ENCODE measurements around the gene UBE2K. TPM values are rescaled to one million over a fixed set of nuclear protein-coding genes. Genes with fewer than 3 reads are reported as not detected.

Gene UBE2K
- total and polyA plus RNA-seq, 2 donors (not counting 1 experiment from before 2014, with no cell fraction given): 19.3 to 51.0 TPM

DNA sequence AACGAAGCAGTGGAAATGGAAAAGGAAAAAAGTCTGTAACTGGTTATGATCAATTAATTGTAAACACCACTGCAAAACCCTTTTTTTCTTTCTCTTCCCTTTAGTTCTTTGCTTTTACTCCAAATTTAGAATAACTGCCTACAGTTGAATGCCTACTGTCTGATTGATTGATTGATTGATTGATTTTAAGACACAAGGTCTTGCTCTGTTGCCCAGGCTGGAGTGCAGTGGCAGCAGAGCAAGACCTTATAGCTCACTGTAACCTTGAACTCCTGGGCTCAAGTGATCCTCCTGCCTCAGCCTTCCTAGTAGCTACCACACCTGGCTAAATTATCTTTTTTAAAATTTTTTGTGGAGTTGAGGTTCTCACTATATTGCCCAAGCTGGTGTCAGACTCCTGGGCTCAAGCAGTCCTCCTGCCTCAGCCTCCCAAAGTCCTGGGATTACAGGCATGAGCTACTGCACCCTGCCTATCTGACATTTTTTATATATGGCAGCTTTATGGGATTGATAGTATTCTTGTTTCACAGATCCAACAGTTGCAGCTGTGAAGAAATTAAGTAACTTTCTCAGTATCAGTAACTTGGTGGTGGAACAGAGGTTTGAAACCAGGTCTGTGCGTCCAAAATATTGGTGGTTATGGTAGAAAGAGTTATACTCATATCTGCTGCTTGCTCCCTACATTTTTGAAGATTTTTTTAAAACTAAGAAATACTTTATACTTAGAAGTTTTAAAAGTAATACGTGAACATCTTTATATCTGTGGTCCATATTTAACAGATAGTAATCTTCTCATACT lies 12.4 kb downstream of the UBE2K start:
- Mint-ChIP-seq H3K4me3 (no peak overlapping the region), H3K4me1 (peaks cover 51% of the 10 kb centered on the region), H3K27ac (peak overlapping the region; percentile 6), H3K27me3 (no peaks in the 10 kb centered on the region), H3K9me3 (ENCODE audit: insufficient read depth) (no peaks in the 10 kb centered on the region)
- no peak for DNase-seq
- Histone ChIP-seq H3K4me2 (replicated peaks; ENCODE audit: low read depth, low read length, poor library complexity, severe bottlenecking) (no peak overlapping the region), H3K79me2 (ENCODE audit: control insufficient read depth, insufficient read depth, low read length) (peaks cover 90% of the 10 kb centered on the region), H3K36me3 (replicated peaks in 1 of 2; ENCODE audit: control extremely low read depth in 1 of 2, control insufficient read depth in 1 of 2, extremely low read depth in 1 of 2, insufficient read depth in 2 of 2, low read length in 1 of 2) (peaks cover 0 to 5% of the 10 kb centered on the region in 2 experiments), H3K4me3 (ENCODE audit: control extremely low read depth in 1 of 5, extremely low read depth in 1 of 5, insufficient read depth in 1 of 5, low read depth in 2 of 5, low read length in 4 of 5) (no peak overlapping the region), H3K9me3 (ENCODE audit: control extremely low read depth in 1 of 3, control insufficient read depth in 2 of 3, insufficient read depth in 1 of 3, low read length in 2 of 3) (peaks cover 0 to 4% (median 0%) of the 10 kb centered on the region in 3 donors), H3K9ac (ENCODE audit: low read length) (no peak overlapping the region), H3K4me1 (ENCODE audit: control insufficient read depth in 2 of 2, insufficient read depth in 2 of 2, low read length in 2 of 2) (peaks cover 21 to 34% of the 10 kb centered on the region in 2 donors), H3K27ac (ENCODE audit: low read length in 2 of 2) (peak overlapping the region in 1 of 2 donors; percentile 54), H2AFZ (ENCODE audit: insufficient read depth, low read depth, low read length, poor library complexity, severe bottlenecking) (no peak overlapping the region), H4K20me1 (ENCODE audit: control insufficient read depth, insufficient read depth, low read length, poor library complexity, severe bottlenecking) (peaks cover 28% of the 10 kb centered on the region), H3K27me3 (replicated peaks in 1 of 4; ENCODE audit: control extremely low read depth in 1 of 4, control insufficient read depth in 3 of 4, insufficient read depth in 4 of 4, low read length in 3 of 4) (no peaks in the 10 kb centered on the region)
- WGBS (ENCODE audit: insufficient coverage): no CpG with 5 or more reads among the region's 3 CpGs
- CTCF ChIA-PET: no interaction called here
- intact Hi-C loops (cut with micrococcal nuclease): no loop called here
- ATAC-seq (ENCODE audit: low read depth): no peak
- POLR2A ChIA-PET: no interaction called here
- TF ChIP-seq, protein P1, sequence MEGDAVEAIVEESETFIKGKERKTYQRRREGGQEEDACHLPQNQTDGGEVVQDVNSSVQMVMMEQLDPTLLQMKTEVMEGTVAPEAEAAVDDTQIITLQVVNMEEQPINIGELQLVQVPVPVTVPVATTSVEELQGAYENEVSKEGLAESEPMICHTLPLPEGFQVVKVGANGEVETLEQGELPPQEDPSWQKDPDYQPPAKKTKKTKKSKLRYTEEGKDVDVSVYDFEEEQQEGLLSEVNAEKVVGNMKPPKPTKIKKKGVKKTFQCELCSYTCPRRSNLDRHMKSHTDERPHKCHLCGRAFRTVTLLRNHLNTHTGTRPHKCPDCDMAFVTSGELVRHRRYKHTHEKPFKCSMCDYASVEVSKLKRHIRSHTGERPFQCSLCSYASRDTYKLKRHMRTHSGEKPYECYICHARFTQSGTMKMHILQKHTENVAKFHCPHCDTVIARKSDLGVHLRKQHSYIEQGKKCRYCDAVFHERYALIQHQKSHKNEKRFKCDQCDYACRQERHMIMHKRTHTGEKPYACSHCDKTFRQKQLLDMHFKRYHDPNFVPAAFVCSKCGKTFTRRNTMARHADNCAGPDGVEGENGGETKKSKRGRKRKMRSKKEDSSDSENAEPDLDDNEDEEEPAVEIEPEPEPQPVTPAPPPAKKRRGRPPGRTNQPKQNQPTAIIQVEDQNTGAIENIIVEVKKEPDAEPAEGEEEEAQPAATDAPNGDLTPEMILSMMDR (IDR thresholded peaks at IDR 0.05): no peak
- no peak for TF ChIP-seq EZH2 (IDR thresholded peaks at IDR 0.05; ENCODE audit: borderline replicate concordance, insufficient read depth, low read depth, low read length, poor library complexity, severe bottlenecking)
